ENCODE data around the gene ARPC1B.

GRCh38 chr7:99420986-99421385 lies 46.5 kb downstream of the ARPC1B start:
- no peak for TF ChIP-seq GABPA (IDR thresholded peaks at IDR 0.05; ENCODE audit: low read depth)
- no peak for TF ChIP-seq EP300 (IDR thresholded peaks at IDR 0.05; ENCODE audit: borderline replicate concordance in 1 of 2, low read depth in 1 of 2, low read length in 1 of 2)
- no peak for TF ChIP-seq YY1 (IDR thresholded peaks at IDR 0.05; ENCODE audit: low read depth)
- TF ChIP-seq, protein P1, sequence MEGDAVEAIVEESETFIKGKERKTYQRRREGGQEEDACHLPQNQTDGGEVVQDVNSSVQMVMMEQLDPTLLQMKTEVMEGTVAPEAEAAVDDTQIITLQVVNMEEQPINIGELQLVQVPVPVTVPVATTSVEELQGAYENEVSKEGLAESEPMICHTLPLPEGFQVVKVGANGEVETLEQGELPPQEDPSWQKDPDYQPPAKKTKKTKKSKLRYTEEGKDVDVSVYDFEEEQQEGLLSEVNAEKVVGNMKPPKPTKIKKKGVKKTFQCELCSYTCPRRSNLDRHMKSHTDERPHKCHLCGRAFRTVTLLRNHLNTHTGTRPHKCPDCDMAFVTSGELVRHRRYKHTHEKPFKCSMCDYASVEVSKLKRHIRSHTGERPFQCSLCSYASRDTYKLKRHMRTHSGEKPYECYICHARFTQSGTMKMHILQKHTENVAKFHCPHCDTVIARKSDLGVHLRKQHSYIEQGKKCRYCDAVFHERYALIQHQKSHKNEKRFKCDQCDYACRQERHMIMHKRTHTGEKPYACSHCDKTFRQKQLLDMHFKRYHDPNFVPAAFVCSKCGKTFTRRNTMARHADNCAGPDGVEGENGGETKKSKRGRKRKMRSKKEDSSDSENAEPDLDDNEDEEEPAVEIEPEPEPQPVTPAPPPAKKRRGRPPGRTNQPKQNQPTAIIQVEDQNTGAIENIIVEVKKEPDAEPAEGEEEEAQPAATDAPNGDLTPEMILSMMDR (IDR thresholded peaks at IDR 0.05) = no peak
- TF ChIP-seq, protein P2, sequence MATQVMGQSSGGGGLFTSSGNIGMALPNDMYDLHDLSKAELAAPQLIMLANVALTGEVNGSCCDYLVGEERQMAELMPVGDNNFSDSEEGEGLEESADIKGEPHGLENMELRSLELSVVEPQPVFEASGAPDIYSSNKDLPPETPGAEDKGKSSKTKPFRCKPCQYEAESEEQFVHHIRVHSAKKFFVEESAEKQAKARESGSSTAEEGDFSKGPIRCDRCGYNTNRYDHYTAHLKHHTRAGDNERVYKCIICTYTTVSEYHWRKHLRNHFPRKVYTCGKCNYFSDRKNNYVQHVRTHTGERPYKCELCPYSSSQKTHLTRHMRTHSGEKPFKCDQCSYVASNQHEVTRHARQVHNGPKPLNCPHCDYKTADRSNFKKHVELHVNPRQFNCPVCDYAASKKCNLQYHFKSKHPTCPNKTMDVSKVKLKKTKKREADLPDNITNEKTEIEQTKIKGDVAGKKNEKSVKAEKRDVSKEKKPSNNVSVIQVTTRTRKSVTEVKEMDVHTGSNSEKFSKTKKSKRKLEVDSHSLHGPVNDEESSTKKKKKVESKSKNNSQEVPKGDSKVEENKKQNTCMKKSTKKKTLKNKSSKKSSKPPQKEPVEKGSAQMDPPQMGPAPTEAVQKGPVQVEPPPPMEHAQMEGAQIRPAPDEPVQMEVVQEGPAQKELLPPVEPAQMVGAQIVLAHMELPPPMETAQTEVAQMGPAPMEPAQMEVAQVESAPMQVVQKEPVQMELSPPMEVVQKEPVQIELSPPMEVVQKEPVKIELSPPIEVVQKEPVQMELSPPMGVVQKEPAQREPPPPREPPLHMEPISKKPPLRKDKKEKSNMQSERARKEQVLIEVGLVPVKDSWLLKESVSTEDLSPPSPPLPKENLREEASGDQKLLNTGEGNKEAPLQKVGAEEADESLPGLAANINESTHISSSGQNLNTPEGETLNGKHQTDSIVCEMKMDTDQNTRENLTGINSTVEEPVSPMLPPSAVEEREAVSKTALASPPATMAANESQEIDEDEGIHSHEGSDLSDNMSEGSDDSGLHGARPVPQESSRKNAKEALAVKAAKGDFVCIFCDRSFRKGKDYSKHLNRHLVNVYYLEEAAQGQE (IDR thresholded peaks at IDR 0.05; ENCODE audit: low read depth, low read length) = no peak
- no peak for TF ChIP-seq POLR2AphosphoS5 (IDR thresholded peaks at IDR 0.05; ENCODE audit: low read depth, low read length)
- TF ChIP-seq USF2 (IDR thresholded peaks at IDR 0.05; ENCODE audit: borderline replicate concordance, low read depth, low read length) = no peak
- TF ChIP-seq RFX5 (IDR thresholded peaks at IDR 0.05; ENCODE audit: low read length) = no peak
- TF ChIP-seq TAF1 (IDR thresholded peaks at IDR 0.05; ENCODE audit: borderline replicate concordance, low read depth, low read length) = no peak
- TF ChIP-seq, protein P3, sequence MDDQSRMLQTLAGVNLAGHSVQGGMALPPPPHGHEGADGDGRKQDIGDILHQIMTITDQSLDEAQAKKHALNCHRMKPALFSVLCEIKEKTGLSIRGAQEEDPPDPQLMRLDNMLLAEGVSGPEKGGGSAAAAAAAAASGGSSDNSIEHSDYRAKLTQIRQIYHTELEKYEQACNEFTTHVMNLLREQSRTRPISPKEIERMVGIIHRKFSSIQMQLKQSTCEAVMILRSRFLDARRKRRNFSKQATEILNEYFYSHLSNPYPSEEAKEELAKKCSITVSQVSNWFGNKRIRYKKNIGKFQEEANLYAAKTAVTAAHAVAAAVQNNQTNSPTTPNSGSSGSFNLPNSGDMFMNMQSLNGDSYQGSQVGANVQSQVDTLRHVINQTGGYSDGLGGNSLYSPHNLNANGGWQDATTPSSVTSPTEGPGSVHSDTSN (IDR thresholded peaks at IDR 0.05) = no peak

Data from SK-N-SH (cell line).